T-helper 22 cell (primary cell): ENCODE data around the gene GPR137B.

Experiments used
- DNase-seq: peaks from one replicate; pipeline ENCODE4 v3.0.0-alpha.2; 2020; ENCODE audit warnings: low read depth

Gene GPR137B

DNA sequence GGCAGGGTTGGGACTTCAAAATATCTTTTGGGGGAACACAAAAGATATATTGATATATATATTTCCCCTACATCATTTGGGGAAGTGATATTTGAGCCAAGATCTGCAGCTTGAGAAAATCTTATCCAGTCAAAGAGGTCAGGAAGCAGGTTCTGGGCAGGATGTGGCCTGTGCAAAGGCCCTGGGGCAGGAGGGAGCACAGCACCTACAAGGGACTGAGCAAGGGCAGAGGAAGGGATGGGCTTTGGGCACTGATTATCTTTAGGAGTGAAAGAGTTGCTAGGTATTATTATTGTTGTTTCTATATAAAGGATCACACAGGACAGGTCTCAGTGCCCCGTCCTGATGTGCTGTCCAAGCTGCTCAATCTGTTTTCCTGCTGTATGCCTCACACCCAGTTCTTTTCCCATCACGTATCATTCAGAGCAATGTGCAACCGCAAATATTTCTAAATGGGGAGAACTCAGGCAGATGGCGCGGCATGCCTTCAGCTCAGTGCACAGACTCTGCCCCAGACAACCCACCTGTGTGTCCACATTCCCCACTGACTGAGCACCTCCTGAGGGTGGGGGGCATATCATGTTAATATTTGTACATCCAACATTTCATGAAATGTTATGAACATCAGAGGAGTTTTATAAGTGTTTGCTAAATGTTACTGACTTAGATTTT is 28.1 kb upstream of the GPR137B start:
- DNase-seq = no peak

DNA sequence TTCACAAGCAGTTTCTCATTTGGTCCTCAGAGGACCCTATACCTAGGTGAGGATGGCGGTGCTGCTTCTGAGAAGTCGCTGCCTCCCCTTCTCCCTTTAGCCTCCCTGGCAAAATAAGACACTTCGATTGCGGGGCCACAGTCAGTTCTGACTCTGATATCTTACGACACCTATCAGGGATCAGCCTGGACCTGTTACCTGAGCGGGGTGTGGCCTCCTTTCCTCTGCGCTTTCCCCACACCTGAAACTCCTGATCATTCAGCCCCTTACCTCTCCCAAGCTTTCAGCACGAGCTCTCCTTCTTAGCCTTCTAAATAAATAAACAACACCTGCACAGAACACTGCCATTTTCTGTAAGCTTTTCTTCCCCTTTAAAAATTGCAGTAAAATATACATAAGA is 24.6 kb upstream of the GPR137B start:
- no peak for DNase-seq

DNA sequence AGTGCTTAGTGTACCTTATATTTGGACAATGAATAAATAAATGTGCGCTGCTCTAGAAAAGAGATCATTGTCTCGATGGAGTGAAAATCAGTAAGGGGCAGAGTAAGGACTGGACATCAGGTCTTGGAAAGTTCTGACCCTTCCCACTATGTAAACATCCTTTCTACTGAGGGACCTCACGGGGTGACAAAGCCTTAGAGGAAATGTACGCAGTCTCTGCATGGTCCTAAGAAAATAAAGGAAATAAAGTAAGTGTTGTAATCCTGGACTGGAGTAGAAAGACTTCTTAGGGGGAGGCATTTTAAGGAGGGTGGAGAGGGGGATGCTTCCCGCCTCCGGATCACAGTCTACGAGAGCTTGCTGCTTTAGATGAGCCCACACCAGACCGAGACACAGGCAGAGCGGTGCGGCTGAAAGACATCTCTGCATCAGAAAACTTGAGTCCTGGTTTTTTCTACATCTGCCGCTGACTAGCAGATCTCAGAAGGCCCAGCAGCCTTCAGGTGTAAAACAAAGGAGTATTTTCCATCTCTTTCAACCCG is 22.3 kb upstream of the GPR137B start:
- no peak for DNase-seq

DNA sequence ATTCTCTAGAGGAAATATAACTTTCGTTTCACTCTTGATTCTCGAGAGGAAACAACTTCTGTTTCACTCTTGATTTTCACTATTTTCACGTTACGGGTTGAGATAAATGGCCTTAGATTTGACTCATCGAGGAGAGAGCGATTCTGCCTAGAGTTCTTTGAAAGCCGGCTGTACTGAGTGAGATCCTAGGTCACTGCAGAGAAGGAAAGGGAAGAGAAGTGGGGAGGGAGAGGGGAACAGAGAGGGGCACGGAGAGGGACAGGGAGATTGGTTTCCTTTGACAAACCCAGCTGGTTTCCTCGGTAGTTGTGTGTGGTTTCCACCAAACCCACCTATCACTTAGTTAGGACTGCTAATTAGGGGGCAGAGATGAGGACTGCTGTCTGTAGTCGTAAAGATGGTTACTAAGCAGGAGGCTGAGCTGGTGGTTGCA is 21.6 kb upstream of the GPR137B start:
- no peak for DNase-seq

DNA sequence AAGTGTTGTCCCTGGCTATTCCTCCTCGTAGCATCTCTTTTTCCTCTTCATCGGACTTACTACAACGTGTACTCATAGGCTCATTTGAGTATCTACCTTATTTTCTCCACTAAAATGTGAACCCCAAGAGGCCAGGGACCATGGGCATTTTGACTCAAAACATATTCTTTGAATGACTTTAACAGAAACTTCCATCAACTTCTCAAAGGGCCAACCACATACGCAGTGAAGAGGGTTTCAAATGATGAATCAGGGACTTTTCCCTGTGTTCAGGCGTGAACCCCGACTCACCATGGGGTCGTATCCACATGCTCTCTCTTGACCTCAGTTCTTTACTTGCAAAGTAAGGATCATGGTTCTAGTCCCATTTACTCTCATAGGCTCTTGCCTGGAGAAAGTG is 20.2 kb upstream of the GPR137B start:
- DNase-seq = no peak

DNA sequence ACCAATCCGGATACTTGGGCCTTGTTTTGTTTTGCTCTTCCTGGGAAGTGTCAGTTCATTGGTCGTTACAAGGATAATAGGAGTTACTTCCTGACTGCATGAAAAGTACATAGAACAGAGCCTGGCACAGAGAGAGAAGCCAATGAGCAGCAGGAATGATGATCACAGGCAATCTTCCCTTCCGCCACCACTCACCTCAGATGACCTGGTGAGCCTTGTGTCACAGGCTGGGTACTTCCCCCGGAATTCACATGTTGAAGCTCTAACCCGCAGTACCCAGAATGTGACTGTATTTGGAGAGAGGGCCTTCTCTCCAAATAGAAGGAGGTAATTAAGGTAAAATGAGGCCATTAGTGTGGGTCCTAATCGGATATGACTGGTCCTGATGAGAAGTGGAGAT is 18.8 kb upstream of the GPR137B start:
- no peak for DNase-seq

DNA sequence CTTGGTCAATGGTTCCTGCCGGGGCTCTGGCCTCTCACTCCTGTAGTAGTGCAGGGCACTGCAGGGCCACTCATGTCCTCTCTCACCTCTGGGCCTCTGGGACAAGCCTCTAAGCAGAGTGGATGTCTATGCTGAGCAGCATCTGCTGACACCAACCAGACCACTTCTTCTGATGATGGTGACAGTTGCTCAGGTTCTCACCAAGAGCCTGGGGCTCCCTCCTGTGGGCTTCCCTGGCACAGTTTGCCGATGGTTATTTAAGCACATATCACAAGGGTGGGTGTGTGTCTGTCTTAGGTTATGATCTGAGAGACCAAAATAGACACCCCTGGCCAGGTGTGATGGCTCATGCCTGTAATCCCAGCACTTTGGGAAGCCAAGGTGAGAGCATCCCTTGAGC is 17.4 kb upstream of the GPR137B start:
- DNase-seq = no peak

DNA sequence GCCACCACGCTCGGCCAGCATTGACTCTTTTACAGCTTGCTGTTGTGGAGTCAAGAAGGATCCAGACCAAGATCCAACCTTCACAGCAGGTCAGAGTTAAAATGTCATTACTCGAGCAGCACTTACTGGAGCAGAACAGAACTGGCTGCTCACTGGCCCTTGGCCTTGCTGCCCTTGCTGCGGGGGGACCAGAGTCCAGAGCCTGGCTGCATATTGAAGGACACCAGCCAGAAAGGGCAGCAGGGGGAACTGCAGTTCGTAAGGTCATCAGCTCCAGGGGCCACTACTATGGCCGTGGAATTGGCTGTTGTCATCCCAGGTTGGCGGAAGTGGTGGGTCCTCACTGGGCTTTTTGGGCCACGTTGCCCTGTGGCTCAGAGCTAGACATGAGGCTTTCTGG is 15.3 kb upstream of the GPR137B start:
- DNase-seq = no peak

DNA sequence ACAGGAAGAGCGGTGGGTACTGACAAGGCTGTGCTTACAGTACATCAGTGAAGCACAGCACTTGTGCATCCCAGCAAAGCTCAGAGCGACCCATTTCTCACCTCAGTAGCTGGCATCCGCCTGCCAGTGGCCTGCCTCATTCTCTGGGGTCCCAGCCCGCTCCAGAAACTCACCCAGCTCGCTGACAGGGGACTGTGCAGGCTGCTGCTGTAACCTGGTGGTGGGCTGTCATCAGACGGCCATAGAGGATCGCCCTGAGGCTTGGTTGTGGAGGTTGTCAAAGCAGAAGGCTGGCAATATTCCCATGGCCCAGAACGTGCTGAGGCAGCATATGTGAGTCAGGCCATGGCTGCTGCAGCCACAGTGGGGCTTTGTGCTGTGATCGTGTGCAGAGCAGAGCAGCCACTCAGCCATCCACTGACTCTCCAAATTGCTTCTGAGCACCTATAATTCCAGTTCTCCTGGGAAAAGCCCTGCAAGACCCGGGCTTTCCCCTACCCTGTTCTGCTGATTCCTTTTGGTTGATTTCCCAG is 13.6 kb upstream of the GPR137B start:
- no peak for DNase-seq

DNA sequence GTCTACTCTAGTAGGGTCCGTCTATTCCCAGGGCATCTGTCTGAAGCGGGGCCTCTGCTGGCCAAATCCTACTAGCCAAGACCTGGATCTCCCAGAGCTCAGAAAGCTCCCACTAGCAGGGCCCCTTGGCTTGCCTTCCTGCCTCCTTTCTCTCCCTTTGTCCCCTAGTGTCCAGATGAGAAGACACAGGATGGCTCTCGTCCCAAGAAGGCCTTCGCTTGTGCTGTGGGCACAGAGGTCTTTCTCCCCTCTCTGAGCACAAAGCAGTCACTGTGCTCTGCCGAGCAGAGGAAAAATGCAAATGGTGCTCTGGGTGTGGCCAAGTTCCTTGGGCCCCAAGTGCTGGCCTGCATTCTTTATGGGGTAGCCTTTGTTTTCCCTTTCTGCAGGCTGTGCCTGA is 13.0 kb upstream of the GPR137B start:
- DNase-seq = no peak

DNA sequence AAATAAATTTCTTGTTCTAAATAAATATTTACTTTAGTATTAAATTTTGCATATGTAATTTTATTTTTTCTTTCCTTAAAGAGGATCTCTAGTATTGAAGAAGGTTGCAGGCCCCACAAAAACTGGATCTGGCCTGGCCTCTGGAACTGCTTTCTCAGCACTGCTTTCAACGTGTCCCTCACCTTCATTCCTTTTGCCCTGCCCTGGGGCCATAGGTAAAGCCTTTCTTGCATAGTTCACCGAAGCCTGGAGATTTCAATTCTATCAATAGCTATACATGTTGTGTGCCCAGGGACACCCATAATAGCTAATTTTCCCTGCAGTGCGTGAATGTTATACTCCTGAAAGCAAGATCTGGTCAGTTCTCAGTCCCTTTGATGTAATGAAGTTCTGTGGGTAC is 12.0 kb upstream of the GPR137B start:
- DNase-seq = no peak

DNA sequence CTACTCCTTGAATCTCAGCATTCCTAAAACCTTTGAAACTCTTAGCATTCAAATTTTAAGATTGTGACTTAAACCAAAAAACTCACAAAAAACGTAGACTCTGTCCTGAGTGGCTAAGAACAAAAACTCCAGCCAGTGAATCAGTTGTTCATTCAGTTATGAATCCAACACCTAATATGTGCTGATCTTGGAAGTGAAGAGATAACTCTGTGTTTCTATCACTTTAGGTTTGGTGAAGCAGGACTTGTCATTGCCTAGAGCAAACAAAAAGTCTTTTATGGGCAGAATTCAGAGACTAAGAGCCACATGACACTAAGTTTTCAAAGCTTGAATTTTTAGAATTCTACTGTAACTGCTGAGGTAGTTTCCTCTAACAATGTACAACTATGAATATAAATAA is 10.4 kb upstream of the GPR137B start:
- no peak for DNase-seq

DNA sequence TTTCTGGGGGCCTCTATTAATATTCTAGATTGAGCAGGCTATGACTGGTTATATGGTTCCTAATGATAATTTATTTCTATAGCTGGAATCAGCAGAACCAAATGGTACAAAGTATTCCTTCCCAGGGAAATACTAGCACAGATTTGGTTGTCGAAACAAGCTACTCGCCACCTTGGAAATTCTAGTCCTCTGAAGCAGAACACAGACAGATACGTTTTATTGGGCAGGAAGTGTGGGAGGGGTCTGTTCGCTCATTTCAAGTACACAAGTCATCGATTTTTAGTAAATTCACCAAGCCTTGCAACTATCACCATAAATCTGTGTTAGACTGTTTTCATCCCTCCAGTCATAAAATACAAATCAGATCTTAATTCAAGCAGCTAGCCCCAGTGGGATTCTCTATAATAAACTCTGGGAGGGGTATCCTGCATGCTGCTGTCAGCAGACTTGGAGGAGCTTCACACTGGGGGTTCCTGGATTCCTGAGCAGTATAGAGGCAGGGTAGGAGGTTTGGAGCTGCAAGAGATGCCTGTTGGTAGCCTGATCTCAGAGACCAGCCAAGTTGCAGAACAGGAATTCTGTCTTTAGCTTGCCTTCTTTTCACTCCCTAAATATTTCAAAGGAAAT is 9.8 kb upstream of the GPR137B start:
- no peak for DNase-seq

DNA sequence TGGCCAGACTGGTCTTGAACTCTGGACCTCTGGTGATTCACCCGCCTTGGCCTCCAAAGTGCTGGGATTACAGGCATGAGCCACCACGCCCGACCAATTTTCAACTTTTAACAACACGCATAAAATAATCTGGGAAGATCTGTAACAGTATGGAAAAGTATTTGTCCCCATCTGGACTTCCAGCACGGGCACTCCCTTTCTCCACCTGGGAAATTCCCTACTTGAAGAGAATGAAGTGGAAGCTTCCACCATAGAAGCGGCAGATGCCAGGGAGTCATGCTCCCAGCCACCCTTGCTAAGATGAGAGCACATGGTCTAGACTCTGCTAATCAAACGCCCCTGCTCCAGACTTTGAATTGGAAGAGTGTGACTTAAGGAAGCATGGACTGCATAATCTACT is 9.0 kb upstream of the GPR137B start:
- no peak for DNase-seq

DNA sequence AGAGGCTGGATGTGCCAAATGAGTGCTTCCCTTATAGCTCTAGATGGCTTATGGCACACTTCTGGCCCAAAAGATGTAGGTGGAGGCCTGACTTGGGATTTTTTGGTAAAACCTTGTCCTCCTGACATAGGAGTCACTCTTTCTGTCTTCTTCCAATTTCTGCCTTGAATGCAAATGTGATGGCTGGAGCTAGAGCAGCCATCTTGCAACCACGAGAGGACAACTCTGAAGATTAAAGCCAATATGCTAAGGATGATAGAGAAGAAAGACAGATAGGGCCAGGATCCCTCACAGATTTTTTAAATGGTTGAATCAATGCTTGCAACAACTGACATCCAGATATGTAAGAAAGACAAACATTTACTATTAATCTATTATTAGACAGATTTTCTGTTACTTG is 8.5 kb upstream of the GPR137B start:
- DNase-seq = no peak

DNA sequence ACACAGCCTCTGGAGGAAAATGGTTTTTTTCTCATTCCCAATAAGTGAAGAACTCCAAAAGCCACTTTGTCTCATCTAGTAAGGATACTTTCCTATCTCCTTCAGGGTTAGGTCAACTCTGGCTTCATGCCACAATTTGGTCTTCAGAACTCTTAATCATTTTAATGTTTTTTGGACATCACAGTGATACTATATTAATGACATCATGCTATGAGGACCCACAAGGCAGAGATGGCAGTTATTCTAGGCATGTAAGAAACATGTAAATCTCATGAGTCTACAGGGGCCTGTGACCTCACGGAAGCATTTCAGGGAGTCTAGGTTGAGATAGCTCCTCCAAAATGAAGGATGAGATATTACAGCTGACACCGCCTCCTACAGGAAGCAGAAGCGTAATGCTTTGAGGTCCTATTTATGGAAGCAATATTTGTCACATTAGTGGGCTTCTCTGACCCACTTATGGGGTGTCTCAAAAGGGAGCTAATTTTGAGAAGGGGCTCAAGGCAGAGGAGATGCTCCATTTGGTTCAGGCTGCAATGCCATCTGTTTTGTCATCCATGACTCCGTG is 5.0 kb upstream of the GPR137B start:
- DNase-seq = no peak

DNA sequence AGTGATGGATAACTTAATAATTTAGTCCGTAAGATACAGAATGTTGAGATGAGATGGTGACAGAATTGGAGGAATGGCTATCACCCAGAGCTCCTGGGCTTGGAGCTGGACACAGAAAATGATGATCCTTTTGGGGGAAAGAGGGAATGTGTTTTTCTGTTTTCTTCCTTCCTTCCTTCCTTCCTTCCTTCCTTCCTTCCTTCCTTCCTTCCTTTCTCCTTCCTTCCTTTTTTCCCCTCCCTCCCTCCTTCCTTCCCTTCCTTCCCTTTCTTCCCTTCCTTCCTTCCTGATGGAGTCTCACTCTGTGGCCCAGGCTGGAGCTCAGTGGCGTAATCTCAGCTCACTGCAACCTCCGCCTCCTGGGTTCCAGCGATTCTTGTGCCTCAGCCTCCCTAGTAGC is 2.8 kb upstream of the GPR137B start:
- no peak for DNase-seq

DNA sequence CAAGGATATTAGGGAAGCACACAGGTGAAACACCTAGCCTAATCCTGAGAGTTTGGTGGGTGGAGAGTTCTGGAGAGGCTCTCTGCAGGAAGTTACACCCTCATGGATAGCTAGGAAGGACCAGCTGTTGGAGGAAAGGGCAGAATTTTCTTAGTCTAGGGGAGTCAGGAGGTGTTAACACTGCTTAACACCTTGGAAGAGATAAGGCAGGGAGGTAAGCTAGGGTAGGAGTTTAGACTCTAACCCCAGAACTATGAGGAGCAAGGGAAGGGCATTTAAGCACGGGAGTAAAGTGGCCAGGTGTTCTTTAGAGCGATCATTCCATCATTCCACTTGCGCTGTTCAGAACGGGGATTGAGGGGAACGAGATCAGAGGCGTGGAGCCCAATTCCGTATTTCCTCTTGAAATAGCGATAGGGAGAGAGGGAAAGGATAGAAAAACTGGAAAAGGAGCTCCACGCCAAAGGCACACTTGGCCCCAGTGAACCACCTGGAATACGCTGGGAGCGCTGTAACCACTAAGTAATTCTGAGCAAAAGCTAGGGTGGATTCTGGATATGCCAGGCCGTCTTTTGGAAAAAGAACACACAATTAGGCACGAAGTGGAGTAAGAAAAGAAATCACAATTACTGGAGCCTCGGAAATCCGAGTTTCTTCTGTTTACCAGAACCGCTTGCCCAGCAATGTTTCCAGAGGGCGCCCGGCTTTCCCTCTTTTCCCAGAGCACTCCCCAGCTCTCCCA is 1.5 kb upstream of the GPR137B start:
- DNase-seq = no peak

DNA sequence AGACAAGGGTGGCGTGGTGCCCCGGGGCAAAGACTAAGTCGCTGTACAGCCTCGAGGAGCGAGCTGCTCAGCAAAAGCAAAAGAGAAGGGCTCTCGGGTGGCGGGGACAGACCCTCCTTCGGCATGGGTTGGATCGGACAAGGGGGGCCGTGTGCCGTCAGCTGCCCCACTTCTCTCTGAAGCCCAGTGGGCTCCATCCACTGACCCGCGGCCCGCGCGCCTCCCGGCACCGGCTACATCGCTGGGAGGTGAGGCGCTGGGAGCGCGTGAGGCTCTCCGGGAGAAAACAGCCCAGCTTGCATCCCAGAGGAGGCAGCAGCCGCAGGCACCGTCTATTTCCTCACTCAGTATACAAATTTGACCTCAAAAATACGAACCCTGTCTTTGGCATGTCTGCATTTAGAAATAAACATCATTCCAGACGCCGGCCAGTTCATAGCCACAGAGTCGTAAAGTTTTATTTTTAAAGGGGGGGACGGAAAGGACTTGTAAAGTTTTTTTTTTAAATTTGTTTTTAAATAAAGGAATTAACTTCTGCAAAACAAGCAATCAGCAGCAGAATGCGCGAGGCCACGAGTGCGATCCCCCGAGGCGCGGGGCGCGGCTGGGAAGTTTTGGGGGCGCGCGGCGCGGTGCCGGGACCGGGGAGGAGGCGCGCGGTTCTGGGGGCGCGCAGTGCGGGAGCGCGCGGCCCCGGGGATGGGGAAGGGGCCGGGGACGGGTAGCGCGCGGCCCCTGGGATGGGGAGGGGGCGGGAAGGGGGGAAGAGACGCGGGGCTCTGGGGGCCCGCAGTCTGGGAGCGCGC is 689 bp upstream of the GPR137B start:
- DNase-seq = no peak

DNA sequence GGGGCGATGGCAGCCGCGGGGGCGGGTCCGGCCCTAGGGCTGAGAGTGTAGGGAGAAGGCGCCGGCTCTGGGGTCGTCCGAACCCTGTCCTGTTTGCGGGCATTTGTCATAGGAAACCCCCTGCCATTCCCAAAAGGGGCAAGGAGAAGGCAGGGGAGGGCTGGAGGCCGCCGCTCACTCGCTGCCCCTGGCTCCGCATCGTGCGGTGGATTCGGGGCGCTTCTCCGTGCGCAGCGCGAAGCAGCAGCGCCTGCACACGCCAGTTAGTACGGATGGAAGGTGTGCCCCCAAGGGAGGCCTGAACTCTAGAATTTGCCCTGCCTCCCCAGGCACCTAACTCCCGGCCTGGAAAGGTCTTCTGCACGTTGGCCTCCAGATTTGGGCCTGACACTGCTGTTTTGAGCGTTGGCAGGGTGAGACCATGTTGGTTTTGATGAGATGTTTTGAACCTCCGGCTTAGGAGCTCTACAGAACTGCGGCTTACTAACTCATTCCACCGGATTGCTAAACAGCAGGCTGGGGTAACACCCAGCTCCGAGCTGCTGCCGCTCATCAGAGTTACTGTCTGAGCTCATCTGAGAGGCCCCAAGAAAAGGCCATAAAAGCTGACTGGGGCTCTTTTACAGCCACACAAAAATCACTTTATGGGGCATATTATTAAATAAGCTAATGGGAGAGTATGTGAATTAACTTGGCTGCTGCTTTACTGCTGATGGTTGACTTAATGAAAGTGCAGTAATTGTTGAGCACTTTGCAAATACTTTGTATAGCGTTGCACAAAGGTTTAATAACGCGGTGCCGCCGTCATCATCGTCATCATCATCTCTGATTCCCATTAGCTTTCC is 987 bp downstream of the GPR137B start:
- DNase-seq = no peak

DNA sequence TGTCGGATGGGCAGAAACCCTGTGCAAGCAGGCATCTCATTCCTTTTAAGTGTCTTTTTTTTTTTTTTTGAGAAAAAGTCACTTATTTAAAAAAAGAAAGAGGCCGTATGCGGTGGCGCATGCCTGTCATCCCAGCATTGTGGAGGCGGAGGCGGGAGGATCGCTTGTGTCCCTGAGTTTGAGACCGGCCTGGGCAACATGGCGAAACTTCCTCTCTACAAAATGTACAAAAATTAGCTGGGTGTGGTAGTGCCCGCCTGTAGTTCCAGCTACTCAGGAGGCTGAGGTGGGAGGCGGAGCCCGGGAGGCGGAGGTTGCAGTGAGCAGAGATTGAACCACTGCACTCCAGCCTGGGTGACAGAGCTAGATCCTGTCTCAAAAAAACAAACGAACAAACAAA is 1.7 kb downstream of the GPR137B start:
- no peak for DNase-seq
